Progenitor cell of endocrine pancreas (in vitro differentiated cells): Measurements from ENCODE around the gene SSH3. TPM values are rescaled to one million over a fixed set of nuclear protein-coding genes. Genes with fewer than 3 reads are reported as not detected.

Experiments
- DNase-seq: peaks from one replicate; pipeline ENCODE4 v3.0.0; 2021; ENCODE audit warnings: low spot score; ENCODE audit not compliant: unreplicated experiment
- H3K27ac Mint-ChIP-seq: 2 replicates; pipeline ENCODE4 v1.8.0; 2021; ENCODE audit warnings: mild to moderate bottlenecking, moderate library complexity, mixed read lengths
- H3K27me3 Mint-ChIP-seq: 2 replicates; pipeline ENCODE4 v1.8.0; 2021; ENCODE audit warnings: mixed read lengths
- H3K36me3 Mint-ChIP-seq: 2 replicates; pipeline ENCODE4 v1.8.0; 2022; ENCODE audit warnings: mixed read lengths; ENCODE audit not compliant: insufficient read depth
- H3K4me1 Mint-ChIP-seq: 2 replicates; pipeline ENCODE4 v1.8.0; 2021; ENCODE audit warnings: low read depth, mixed read lengths
- H3K4me3 Mint-ChIP-seq: 2 replicates; pipeline ENCODE4 v1.8.0; 2021; ENCODE audit warnings: low read depth, mild to moderate bottlenecking, moderate library complexity, mixed read lengths
- H3K9me3 Mint-ChIP-seq: 2 replicates; pipeline ENCODE4 v1.8.0; 2021; ENCODE audit warnings: low read depth, mixed read lengths
- total RNA-seq: library from RNA; stranded (reverse); gene quantifications from 2 replicates; pipeline ENCODE4 v1.2.1, GENCODE V29; 2021
- TF ChIP-seq, protein P1 (sequence below): fragments of 200-600 bp; sonication (generic); IDR thresholded peaks from one replicate; pipeline ENCODE4 v1.5.0; 2021; ENCODE audit warnings: antibody characterized with exemption, mild to moderate bottlenecking; ENCODE audit not compliant: unreplicated experiment

The SSH3 gene
- total RNA-seq, 1 donor from 2014 or later, result 48.9 TPM

- no peak overlapping the region for H3K4me3 Mint-ChIP-seq
- peaks cover 7% of the 10 kb centered on the region for H3K9me3 Mint-ChIP-seq
- H3K36me3 Mint-ChIP-seq, result peaks cover 30% of the 10 kb centered on the region
- no peak for DNase-seq
- no peak overlapping the region for H3K27ac Mint-ChIP-seq
- H3K27me3 Mint-ChIP-seq, result no peaks in the 10 kb centered on the region
- H3K4me1 Mint-ChIP-seq, result peaks cover 12% of the 10 kb centered on the region
- TF ChIP-seq, protein P1, sequence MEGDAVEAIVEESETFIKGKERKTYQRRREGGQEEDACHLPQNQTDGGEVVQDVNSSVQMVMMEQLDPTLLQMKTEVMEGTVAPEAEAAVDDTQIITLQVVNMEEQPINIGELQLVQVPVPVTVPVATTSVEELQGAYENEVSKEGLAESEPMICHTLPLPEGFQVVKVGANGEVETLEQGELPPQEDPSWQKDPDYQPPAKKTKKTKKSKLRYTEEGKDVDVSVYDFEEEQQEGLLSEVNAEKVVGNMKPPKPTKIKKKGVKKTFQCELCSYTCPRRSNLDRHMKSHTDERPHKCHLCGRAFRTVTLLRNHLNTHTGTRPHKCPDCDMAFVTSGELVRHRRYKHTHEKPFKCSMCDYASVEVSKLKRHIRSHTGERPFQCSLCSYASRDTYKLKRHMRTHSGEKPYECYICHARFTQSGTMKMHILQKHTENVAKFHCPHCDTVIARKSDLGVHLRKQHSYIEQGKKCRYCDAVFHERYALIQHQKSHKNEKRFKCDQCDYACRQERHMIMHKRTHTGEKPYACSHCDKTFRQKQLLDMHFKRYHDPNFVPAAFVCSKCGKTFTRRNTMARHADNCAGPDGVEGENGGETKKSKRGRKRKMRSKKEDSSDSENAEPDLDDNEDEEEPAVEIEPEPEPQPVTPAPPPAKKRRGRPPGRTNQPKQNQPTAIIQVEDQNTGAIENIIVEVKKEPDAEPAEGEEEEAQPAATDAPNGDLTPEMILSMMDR, result no peak
Observed at GRCh38 chr11:67291481-67292381, 11.6 kb upstream of the SSH3 start.

DNA sequence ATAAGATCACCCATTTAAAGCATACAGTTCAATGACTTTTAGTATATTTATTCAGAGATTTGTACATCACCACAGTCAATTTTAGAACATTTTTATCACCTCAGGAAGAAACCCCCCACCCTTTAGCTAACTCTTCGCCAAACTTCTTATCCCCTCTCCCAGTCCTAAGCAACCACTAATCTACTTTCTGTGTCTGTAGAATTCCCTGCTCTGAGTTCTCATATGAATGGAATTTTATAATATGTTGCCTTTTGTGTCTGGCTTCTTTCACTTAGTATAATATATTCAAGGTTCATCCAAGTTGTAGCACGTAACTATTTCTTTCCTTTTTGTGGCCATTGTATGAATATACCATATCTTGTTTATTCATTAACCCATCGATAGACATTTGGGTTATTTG, 10.7 kb upstream of the SSH3 start:
- Mint-ChIP-seq H3K4me1 (peaks cover 8% of the 10 kb centered on the region), H3K4me3 (no peak overlapping the region), H3K9me3 (peaks cover 11% of the 10 kb centered on the region), H3K27ac (no peak overlapping the region), H3K27me3 (no peaks in the 10 kb centered on the region), H3K36me3 (peaks cover 33% of the 10 kb centered on the region)
- no peak for DNase-seq
- TF ChIP-seq, protein P1, result no peak

GRCh38 chr11:67293090-67293489, 10.2 kb upstream of the SSH3 start:
- TF ChIP-seq, protein P1, result no peak
- H3K4me3 Mint-ChIP-seq, result no peak overlapping the region
- H3K27me3 Mint-ChIP-seq, result no peaks in the 10 kb centered on the region
- peaks cover 11% of the 10 kb centered on the region for H3K9me3 Mint-ChIP-seq
- no peak for DNase-seq
- H3K36me3 Mint-ChIP-seq, result peaks cover 33% of the 10 kb centered on the region
- no peak overlapping the region for H3K27ac Mint-ChIP-seq
- H3K4me1 Mint-ChIP-seq, result peaks cover 4% of the 10 kb centered on the region

DNA sequence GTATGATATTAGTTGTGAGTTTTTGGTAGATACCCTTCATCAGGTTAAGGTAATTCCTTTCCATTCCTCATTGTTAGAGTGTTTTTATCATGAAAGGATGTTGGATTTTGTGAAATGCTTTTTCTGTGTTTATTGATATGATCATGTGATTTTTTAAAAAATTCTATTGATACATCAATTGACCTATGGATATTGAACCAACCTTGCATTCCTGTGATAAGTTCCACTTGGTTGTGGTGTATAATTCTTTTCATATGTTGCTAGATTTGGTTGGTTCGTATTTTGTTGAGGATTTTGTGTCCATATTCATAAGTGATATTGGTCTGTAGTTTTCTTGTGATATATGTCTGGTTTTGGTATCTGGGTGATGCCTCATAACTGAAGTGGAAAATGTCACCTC, 7.5 kb upstream of the SSH3 start:
- Mint-ChIP-seq H3K9me3 (peaks cover 11% of the 10 kb centered on the region), H3K27me3 (no peaks in the 10 kb centered on the region), H3K36me3 (peaks cover 39% of the 10 kb centered on the region), H3K4me3 (no peak overlapping the region), H3K27ac (no peak overlapping the region), H3K4me1 (no peaks in the 10 kb centered on the region)
- DNase-seq, result no peak
- TF ChIP-seq, protein P1, result no peak

GRCh38 chr11:67298786-67299185, 4.5 kb upstream of the SSH3 start:
- Mint-ChIP-seq H3K27me3 (no peaks in the 10 kb centered on the region), H3K27ac (no peak overlapping the region), H3K4me1 (peaks cover 8% of the 10 kb centered on the region), H3K36me3 (peaks cover 29% of the 10 kb centered on the region), H3K9me3 (peaks cover 11% of the 10 kb centered on the region), H3K4me3 (no peak overlapping the region)
- no peak for DNase-seq
- TF ChIP-seq, protein P1, result no peak
